NCI-H128 (cell line): ENCODE measurements around the gene C18orf32.
"Not testable (repeated sequence)": the region's sequence is repeated elsewhere in the genome, so short reads cannot be mapped to it uniquely, and the experiment has no call there.

Source experiments
- DNase-seq: peaks from one replicate; lab custom pipeline; 2025; ENCODE audit not compliant: unreplicated experiment; lab: John Stamatoyannopoulos, UW

Gene C18orf32

GRCh38 chr18:49472459-49472858 lies 14.6 kb downstream of the C18orf32 start:
- no peak for DNase-seq

- DNase-seq: no peak
Observed at GRCh38 chr18:49471532-49471931, 15.5 kb downstream of the C18orf32 start.

- DNase-seq: no peak
Observed at GRCh38 chr18:49467599-49467998, 19.4 kb downstream of the C18orf32 start.

- DNase-seq: no peak
Observed at GRCh38 chr18:49467019-49467563, 19.9 kb downstream of the C18orf32 start.

GRCh38 chr18:49464718-49465598 lies 22.1 kb downstream of the C18orf32 start:
- DNase-seq: no peak

- DNase-seq: no peak
Observed at GRCh38 chr18:49461602-49461977, 25.4 kb downstream of the C18orf32 start.

- no peak for DNase-seq
Observed at GRCh38 chr18:49460976-49461601, 25.9 kb downstream of the C18orf32 start.

- DNase-seq: no peak
Observed at GRCh38 chr18:49459404-49460171, 27.4 kb downstream of the C18orf32 start.

GRCh38 chr18:49457616-49458015 lies 29.4 kb downstream of the C18orf32 start:
- no peak for DNase-seq

- DNase-seq: no peak
Observed at GRCh38 chr18:49456794-49457193, 30.2 kb downstream of the C18orf32 start.

GRCh38 chr18:49452534-49452933 lies 34.5 kb downstream of the C18orf32 start:
- DNase-seq: not testable (repeated sequence)

GRCh38 chr18:49447810-49448745 lies 39.0 kb downstream of the C18orf32 start:
- DNase-seq: peak; percentile 38

- no peak for DNase-seq
Observed at GRCh38 chr18:49446481-49446880, 40.6 kb downstream of the C18orf32 start.

GRCh38 chr18:49444581-49444980 lies 42.5 kb downstream of the C18orf32 start:
- DNase-seq: no peak

GRCh38 chr18:49443837-49444236 lies 43.2 kb downstream of the C18orf32 start:
- DNase-seq: no peak

GRCh38 chr18:49441338-49441938 lies 45.6 kb downstream of the C18orf32 start:
- no peak for DNase-seq

- no peak for DNase-seq
Observed at GRCh38 chr18:49435170-49435569, 51.9 kb downstream of the C18orf32 start.

GRCh38 chr18:49432602-49433001 lies 54.4 kb downstream of the C18orf32 start:
- no peak for DNase-seq

- DNase-seq: no peak
Observed at GRCh38 chr18:49431165-49431962, 55.7 kb downstream of the C18orf32 start.
